GM12875 (cell line): Measurements from ENCODE around the gene CENPVL1.
"Not testable (repeated sequence)": the region's sequence is repeated elsewhere in the genome, so short reads cannot be mapped to it uniquely, and the experiment has no call there.

ENCODE experiments used
- H3K4me3 ChIP-seq: one replicate; pipeline ENCODE4 v1.5.1; 2011; ENCODE audit warnings: low read depth, low read length, control low read depth
- CTCF ChIP-seq: IDR thresholded peaks from 2 replicates; pipeline ENCODE4 v1.5.1; 2011; ENCODE audit warnings: low read depth, mild to moderate bottlenecking, control low read depth, inconsistent platforms, low read length, moderate library complexity, borderline replicate concordance; ENCODE audit not compliant: insufficient read depth

The CENPVL1 gene

GRCh38 chrX:51710277-51711164 is at the start of gene CENPVL1:
Gene CENPVL1, plus strand, starts transcription at chrX:51710512. Its CDS starts 0 bp downstream, at chrX:51710512.
- not testable (repeated sequence) for H3K4me3 ChIP-seq

GRCh38 chrX:51665981-51666380 is 44.3 kb upstream of the CENPVL1 start:
- no peak for TF ChIP-seq CTCF
- H3K4me3 ChIP-seq: no peak overlapping the region

GRCh38 chrX:51679689-51680433 is 30.5 kb upstream of the CENPVL1 start:
- H3K4me3 ChIP-seq: not testable (repeated sequence)

- not testable (repeated sequence) for H3K4me3 ChIP-seq
Observed at GRCh38 chrX:51681808-51682719, 28.2 kb upstream of the CENPVL1 start.

- H3K4me3 ChIP-seq: not testable (repeated sequence)
Observed at GRCh38 chrX:51682720-51683062, 27.6 kb upstream of the CENPVL1 start, which contains the start of gene CENPVL2. Gene CENPVL2, minus strand, starts transcription at chrX:51682831. Its CDS starts 0 bp downstream, at chrX:51682831.

GRCh38 chrX:51694254-51694653 is 16.1 kb upstream of the CENPVL1 start:
- H3K4me3 ChIP-seq: no peak overlapping the region
- no peak for TF ChIP-seq CTCF

GRCh38 chrX:51697397-51697796 is 12.9 kb upstream of the CENPVL1 start:
- no peak for TF ChIP-seq CTCF
- H3K4me3 ChIP-seq: no peak overlapping the region

- not testable (repeated sequence) for H3K4me3 ChIP-seq
Observed at GRCh38 chrX:51712943-51713647, 2.8 kb downstream of the CENPVL1 start.

- H3K4me3 ChIP-seq: no peak overlapping the region
Observed at GRCh38 chrX:51728202-51728601, 17.9 kb downstream of the CENPVL1 start.

More at GRCh38 chrX:51728202-51728601, 17.9 kb downstream of the CENPVL1 start:
- no peak for TF ChIP-seq CTCF
